Fibroblast of mammary gland (primary cell): ENCODE data around the gene TOMM20.

Source experiments
- DNase-seq: peaks from one replicate; pipeline ENCODE4 v3.0.0-alpha.2; 2010; ENCODE audit warnings: low read depth
- H3K4me3 ChIP-seq: 2 replicates; pipeline ENCODE4 v1.5.1; 2011; ENCODE audit warnings: low read depth, mild to moderate bottlenecking, low read length, moderate library complexity; ENCODE audit not compliant: control insufficient read depth
- CTCF ChIP-seq: conservative IDR thresholded peaks from 2 replicates; pipeline ENCODE4 v1.5.1; 2011; ENCODE audit warnings: low read depth, low read length, inconsistent platforms; ENCODE audit not compliant: control insufficient read depth, insufficient read depth

TOMM20 gene

GRCh38 chr1:235127732-235128455 is 743 bp downstream of the TOMM20 start:
- TF ChIP-seq CTCF: no peak
- peak overlapping the region; percentile 98 for H3K4me3 ChIP-seq
- DNase-seq: no peak

- no peak for DNase-seq
- no peak for TF ChIP-seq CTCF
- peak overlapping the region; percentile 98 for H3K4me3 ChIP-seq
Measured at GRCh38 chr1:235127203-235127602, 1.4 kb downstream of the TOMM20 start.

GRCh38 chr1:235124665-235125064 is 4.0 kb downstream of the TOMM20 start:
- no peak overlapping the region for H3K4me3 ChIP-seq
- no peak for TF ChIP-seq CTCF
- no peak for DNase-seq

- H3K4me3 ChIP-seq: no peak overlapping the region
- no peak for DNase-seq
- TF ChIP-seq CTCF: no peak
Measured at GRCh38 chr1:235124111-235124510, 4.5 kb downstream of the TOMM20 start.

GRCh38 chr1:235122348-235122747 is 6.3 kb downstream of the TOMM20 start:
- no peak overlapping the region for H3K4me3 ChIP-seq
- no peak for DNase-seq
- TF ChIP-seq CTCF: no peak

- no peak overlapping the region for H3K4me3 ChIP-seq
- no peak for TF ChIP-seq CTCF
- no peak for DNase-seq
Measured at GRCh38 chr1:235113183-235113917, 15.3 kb downstream of the TOMM20 start.
